Measurements from ENCODE around the gene DPYSL5.

GRCh38 chr2:26975656-26976055 is 127.7 kb downstream of the DPYSL5 start:
- TF ChIP-seq ARNT (IDR thresholded peaks at IDR 0.05), result no peak
- no peak for TF ChIP-seq BHLHE40 (IDR thresholded peaks at IDR 0.05; ENCODE audit: borderline replicate concordance)
- TF ChIP-seq, protein P1, sequence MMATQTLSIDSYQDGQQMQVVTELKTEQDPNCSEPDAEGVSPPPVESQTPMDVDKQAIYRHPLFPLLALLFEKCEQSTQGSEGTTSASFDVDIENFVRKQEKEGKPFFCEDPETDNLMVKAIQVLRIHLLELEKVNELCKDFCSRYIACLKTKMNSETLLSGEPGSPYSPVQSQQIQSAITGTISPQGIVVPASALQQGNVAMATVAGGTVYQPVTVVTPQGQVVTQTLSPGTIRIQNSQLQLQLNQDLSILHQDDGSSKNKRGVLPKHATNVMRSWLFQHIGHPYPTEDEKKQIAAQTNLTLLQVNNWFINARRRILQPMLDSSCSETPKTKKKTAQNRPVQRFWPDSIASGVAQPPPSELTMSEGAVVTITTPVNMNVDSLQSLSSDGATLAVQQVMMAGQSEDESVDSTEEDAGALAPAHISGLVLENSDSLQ (IDR thresholded peaks at IDR 0.05), result no peak
- TF ChIP-seq FOXM1 (IDR thresholded peaks at IDR 0.05; ENCODE audit: borderline replicate concordance), result no peak
- no peak for TF ChIP-seq TARDBP (IDR thresholded peaks at IDR 0.05)
- no peak for TF ChIP-seq SP1 (IDR thresholded peaks at IDR 0.05)
- TF ChIP-seq SUZ12 (IDR thresholded peaks at IDR 0.05), result no peak
- no peak for TF ChIP-seq ELF4 (IDR thresholded peaks at IDR 0.05)
- no peak for TF ChIP-seq FOXA1 (IDR thresholded peaks at IDR 0.05)
- no peak for TF ChIP-seq CTBP1 (IDR thresholded peaks at IDR 0.05; ENCODE audit: borderline replicate concordance)
- TF ChIP-seq HDGF (IDR thresholded peaks at IDR 0.05; ENCODE audit: borderline replicate concordance), result no peak
- no peak for TF ChIP-seq FOXK2 (IDR thresholded peaks at IDR 0.05)

All from HEK293T (cell line).